Measurements from ENCODE around the gene GPX5. TPM values are rescaled to one million over a fixed set of nuclear protein-coding genes. Genes with fewer than 3 reads are reported as not detected.
A peak's percentile ranks its signal among the peaks of the same experiment; 100 is the strongest.

Gene GPX5
- total RNA-seq, 1 donor from 2014 or later: 4.3 TPM

DNA sequence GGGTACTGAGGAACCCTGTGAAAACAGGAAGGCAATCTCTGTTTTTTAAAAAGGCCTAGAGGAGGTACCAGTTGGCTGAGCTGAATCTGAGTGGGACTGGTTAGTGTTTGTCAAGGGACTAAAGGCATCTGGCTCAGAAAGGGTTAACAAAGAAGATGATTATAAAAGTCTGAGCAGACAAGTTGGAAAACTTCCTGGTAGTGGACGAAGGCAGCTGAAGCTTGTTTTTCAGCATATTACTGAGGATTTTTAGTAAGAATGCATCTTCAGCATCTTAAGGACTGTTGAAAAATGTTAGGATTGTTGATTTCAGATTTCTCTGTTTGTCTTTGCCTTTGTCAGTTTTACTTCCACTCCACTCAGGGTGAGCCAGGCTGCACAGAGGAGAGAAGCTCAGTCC, 5.1 kb downstream of the GPX5 start:
- Histone ChIP-seq H4K20me1 (ENCODE audit: insufficient read depth, low read length) (no peaks in the 10 kb centered on the region), H3K27me3 (ENCODE audit: insufficient read depth, low read length) (peaks cover 2% of the 10 kb centered on the region), H3K4me3 (ENCODE audit: insufficient read depth, low read depth, low read length) (no peak overlapping the region), H3K4me1 (ENCODE audit: insufficient read depth, low read length) (no peaks in the 10 kb centered on the region), H3K4me2 (ENCODE audit: low read length) (no peak overlapping the region), H3K79me2 (ENCODE audit: insufficient read depth, low read length) (no peaks in the 10 kb centered on the region), H3K9me3 (ENCODE audit: insufficient read depth, low read depth, low read length) (no peaks in the 10 kb centered on the region), H3K9ac (ENCODE audit: low read length) (no peak overlapping the region), H2AFZ (ENCODE audit: low read depth, low read length) (no peak overlapping the region), H3K36me3 (ENCODE audit: insufficient read depth, low read length) (no peaks in the 10 kb centered on the region), H3K27ac (ENCODE audit: low read depth, low read length) (no peak overlapping the region)
- H3K27ac Mint-ChIP-seq (ENCODE audit: unreplicated experiment): no peak overlapping the region
- H3K4me3 Mint-ChIP-seq (ENCODE audit: unreplicated experiment): no peak overlapping the region
- DNase-seq (ENCODE audit: low read depth) (no peak), FAIRE-seq (no peak)
- peaks cover 8% of the 10 kb centered on the region for H3K27me3 Mint-ChIP-seq (ENCODE audit: low read depth, unreplicated experiment)
- peaks cover 11% of the 10 kb centered on the region for H3K4me1 Mint-ChIP-seq (ENCODE audit: low read depth, unreplicated experiment)
- H3K9me3 Mint-ChIP-seq (ENCODE audit: unreplicated experiment): peaks cover 6% of the 10 kb centered on the region
- no peaks in the 10 kb centered on the region for H3K36me3 Mint-ChIP-seq (ENCODE audit: low read depth, unreplicated experiment)
- TF ChIP-seq, protein P1, sequence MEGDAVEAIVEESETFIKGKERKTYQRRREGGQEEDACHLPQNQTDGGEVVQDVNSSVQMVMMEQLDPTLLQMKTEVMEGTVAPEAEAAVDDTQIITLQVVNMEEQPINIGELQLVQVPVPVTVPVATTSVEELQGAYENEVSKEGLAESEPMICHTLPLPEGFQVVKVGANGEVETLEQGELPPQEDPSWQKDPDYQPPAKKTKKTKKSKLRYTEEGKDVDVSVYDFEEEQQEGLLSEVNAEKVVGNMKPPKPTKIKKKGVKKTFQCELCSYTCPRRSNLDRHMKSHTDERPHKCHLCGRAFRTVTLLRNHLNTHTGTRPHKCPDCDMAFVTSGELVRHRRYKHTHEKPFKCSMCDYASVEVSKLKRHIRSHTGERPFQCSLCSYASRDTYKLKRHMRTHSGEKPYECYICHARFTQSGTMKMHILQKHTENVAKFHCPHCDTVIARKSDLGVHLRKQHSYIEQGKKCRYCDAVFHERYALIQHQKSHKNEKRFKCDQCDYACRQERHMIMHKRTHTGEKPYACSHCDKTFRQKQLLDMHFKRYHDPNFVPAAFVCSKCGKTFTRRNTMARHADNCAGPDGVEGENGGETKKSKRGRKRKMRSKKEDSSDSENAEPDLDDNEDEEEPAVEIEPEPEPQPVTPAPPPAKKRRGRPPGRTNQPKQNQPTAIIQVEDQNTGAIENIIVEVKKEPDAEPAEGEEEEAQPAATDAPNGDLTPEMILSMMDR (IDR thresholded peaks at IDR 0.05; ENCODE audit: insufficient read depth, low read depth, low read length): no peak
- no peak for TF ChIP-seq EZH2 (IDR thresholded peaks at IDR 0.05; ENCODE audit: insufficient read depth, low read length)

DNA sequence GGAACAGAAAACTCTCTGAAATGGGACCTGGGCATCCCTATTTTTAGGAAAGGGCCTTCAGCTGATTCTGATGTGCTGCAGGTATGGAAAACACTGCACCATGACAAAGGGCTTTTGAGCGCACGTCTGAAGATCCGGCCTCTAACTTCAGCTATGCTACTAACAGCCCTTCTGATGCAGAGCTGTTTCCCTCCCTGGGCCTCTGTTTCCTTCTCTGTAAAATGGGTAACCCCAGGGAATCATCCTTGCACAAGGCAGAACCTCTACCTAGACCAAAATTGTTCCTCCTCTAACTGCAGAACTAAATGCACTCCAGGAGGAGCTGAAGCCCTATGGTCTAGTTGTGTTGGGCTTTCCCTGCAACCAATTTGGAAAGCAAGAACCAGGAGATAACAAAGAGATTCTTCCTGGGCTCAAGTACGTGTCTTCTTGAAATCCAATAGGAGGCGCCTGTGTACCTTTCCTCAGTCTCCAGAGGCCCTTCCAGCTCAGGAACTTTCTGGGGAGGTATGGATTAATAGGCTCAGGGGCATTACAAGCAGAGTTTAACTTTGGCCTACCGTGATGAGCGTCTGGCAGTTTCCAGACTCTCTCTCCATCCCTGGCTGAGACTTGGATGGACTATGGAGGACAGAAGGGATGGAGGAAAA, 5.9 kb downstream of the GPX5 start:
- Mint-ChIP-seq H3K27me3 (ENCODE audit: low read depth, unreplicated experiment) (peaks cover 11% of the 10 kb centered on the region), H3K27ac (ENCODE audit: unreplicated experiment) (no peak overlapping the region)
- FAIRE-seq: no peak

DNA sequence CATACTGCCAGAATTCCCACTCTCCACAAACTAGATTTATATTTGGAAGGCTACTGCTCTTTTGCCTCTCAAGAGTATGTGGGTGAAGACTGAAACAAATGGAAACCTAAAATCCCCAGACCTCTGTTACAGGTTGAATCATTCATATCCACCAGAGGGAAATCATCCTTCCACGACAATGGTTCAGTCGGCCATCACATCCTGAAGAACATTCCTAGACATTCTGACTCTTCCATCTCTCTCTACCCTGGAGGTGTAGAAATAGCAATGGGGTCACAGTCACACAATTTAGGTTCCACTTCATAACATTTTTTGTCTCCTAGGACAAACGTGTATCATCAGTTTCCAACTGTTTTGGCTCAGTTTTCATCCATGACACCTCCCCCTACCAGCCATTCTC, 8.6 kb downstream of the GPX5 start:
- DNase-seq (ENCODE audit: low read depth): no peak
- Mint-ChIP-seq H3K27me3 (ENCODE audit: low read depth, unreplicated experiment) (peaks cover 11% of the 10 kb centered on the region), H3K27ac (ENCODE audit: unreplicated experiment) (no peak overlapping the region), H3K4me1 (ENCODE audit: low read depth, unreplicated experiment) (peaks cover 3% of the 10 kb centered on the region), H3K4me3 (ENCODE audit: unreplicated experiment) (peak overlapping the region; percentile 12), H3K9me3 (ENCODE audit: unreplicated experiment) (peaks cover 2% of the 10 kb centered on the region), H3K36me3 (ENCODE audit: low read depth, unreplicated experiment) (no peaks in the 10 kb centered on the region)
- Histone ChIP-seq H3K9ac (ENCODE audit: low read length) (no peak overlapping the region), H3K79me2 (ENCODE audit: insufficient read depth, low read length) (no peaks in the 10 kb centered on the region), H3K4me2 (ENCODE audit: low read length) (no peak overlapping the region), H3K27me3 (ENCODE audit: insufficient read depth, low read length) (peaks cover 4% of the 10 kb centered on the region), H2AFZ (ENCODE audit: low read depth, low read length) (no peak overlapping the region), H3K36me3 (ENCODE audit: insufficient read depth, low read length) (no peaks in the 10 kb centered on the region), H3K27ac (ENCODE audit: low read depth, low read length) (no peak overlapping the region), H4K20me1 (ENCODE audit: insufficient read depth, low read length) (no peaks in the 10 kb centered on the region), H3K9me3 (ENCODE audit: insufficient read depth, low read depth, low read length) (no peaks in the 10 kb centered on the region), H3K4me3 (ENCODE audit: insufficient read depth, low read depth, low read length) (no peak overlapping the region), H3K4me1 (ENCODE audit: insufficient read depth, low read length) (no peaks in the 10 kb centered on the region)
- TF ChIP-seq EZH2 (IDR thresholded peaks at IDR 0.05; ENCODE audit: insufficient read depth, low read length): no peak
- TF ChIP-seq, protein P1 (IDR thresholded peaks at IDR 0.05; ENCODE audit: insufficient read depth, low read depth, low read length): no peak
- FAIRE-seq: no peak

More for the DNA sequence above, 5.9 kb downstream of the GPX5 start:
- no peak overlapping the region for H3K9ac ChIP-seq (ENCODE audit: low read length)
- no peak overlapping the region for H2AFZ ChIP-seq (ENCODE audit: low read depth, low read length)
- H3K4me1 Mint-ChIP-seq (ENCODE audit: low read depth, unreplicated experiment): peaks cover 4% of the 10 kb centered on the region
- no peak overlapping the region for H3K4me3 Mint-ChIP-seq (ENCODE audit: unreplicated experiment)
- H3K4me1 ChIP-seq (ENCODE audit: insufficient read depth, low read length): no peaks in the 10 kb centered on the region
- no peak for TF ChIP-seq EZH2 (IDR thresholded peaks at IDR 0.05; ENCODE audit: insufficient read depth, low read length)
- TF ChIP-seq, protein P1 (IDR thresholded peaks at IDR 0.05; ENCODE audit: insufficient read depth, low read depth, low read length): no peak
- no peaks in the 10 kb centered on the region for H3K36me3 Mint-ChIP-seq (ENCODE audit: low read depth, unreplicated experiment)
- H3K27me3 ChIP-seq (ENCODE audit: insufficient read depth, low read length): peaks cover 4% of the 10 kb centered on the region
- H3K27ac ChIP-seq (ENCODE audit: low read depth, low read length): no peak overlapping the region
- H3K36me3 ChIP-seq (ENCODE audit: insufficient read depth, low read length): no peaks in the 10 kb centered on the region
- H3K4me3 ChIP-seq (ENCODE audit: insufficient read depth, low read depth, low read length): no peak overlapping the region
- H3K9me3 ChIP-seq (ENCODE audit: insufficient read depth, low read depth, low read length): no peaks in the 10 kb centered on the region
- no peak for DNase-seq (ENCODE audit: low read depth)
- no peaks in the 10 kb centered on the region for H4K20me1 ChIP-seq (ENCODE audit: insufficient read depth, low read length)
- H3K4me2 ChIP-seq (ENCODE audit: low read length): no peak overlapping the region
- no peaks in the 10 kb centered on the region for H3K79me2 ChIP-seq (ENCODE audit: insufficient read depth, low read length)
- peaks cover 6% of the 10 kb centered on the region for H3K9me3 Mint-ChIP-seq (ENCODE audit: unreplicated experiment)
